Stimulated activated CD4-positive, alpha-beta T cell treated with anti-CD3 and anti-CD28 coated beads, Interleukin-15, amount 100 ng/mL, for 48 hours (primary cell): ENCODE data around the gene GMIP.
A peak's percentile ranks its signal among the peaks of the same experiment; 100 is the strongest.

Source experiments
- DNase-seq, 2 donors: peaks; one replicate each; pipeline ENCODE4 v3.0.0-alpha.2; 2020; ENCODE audit warnings: low read depth in 2 of 2

GMIP gene

GRCh38 chr19:19661141-19661674, 17.8 kb upstream of the GMIP start:
- DNase-seq = no peak

GRCh38 chr19:19659646-19660245, 16.3 kb upstream of the GMIP start:
- no peak for DNase-seq

DNA sequence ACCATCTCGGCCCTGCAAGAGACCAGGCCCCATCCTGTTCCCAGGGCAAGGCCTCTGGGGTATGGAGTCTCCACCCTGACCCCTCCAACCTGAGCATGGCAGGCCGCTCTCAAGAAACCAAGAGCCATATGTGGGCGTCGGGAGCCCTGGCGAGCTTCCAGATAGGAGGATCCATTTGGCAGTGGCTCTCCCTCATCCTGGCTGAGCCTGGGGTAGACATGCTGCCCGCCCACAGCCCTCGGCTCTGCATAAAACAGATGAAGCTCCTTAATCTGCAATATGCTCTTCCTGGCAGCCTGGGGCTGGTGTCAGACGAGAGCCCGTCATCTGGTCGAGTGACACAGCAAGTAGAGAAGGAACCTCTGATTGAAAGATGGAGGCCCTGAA, 13.9 kb upstream of the GMIP start:
- no peak for DNase-seq

DNA sequence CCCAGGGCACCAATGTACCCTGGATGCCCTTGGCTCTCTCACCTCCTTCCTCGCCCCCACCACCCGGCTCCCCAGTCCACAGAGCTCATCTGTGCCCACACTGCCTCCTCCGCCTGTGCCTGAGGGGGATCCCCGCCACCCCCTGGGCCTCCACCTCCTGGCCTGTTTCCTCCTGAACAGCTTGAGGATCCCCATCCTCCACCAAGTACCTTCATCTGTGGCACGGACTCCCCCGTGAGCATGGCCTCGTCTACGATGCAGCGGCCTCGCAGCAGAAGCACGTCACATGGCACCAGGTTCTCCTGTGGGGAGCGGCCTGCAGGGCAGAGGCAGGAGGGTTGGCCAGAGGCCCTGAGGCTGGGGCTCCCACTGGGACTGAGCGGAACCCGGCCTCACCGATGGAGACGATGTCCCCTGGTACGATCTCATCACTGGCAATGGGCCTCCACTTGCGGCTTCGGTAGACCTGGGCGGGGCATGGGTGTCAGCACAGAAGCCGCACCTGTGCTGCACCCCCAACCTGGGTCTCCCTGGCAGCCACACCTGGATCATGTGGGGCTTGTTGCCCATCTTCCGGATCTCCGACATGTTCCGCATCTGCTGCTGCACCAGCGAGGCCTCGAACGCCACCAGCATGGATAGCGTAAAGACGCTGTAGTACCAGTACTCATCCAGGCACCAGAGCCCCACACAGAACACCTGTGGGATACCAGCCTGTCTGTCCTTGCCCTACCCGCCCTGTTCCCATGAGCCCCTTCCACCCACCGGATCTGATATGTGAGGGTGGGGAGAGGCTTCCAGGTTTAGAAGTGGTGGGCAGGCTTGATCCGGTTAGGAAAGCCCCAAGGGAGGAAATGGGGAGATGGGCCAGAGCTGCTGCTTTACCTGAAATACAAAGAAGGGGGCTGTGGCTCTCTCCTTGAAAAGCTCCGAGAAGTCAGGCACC, 13.3 kb upstream of the GMIP start:
- DNase-seq = no peak

DNA sequence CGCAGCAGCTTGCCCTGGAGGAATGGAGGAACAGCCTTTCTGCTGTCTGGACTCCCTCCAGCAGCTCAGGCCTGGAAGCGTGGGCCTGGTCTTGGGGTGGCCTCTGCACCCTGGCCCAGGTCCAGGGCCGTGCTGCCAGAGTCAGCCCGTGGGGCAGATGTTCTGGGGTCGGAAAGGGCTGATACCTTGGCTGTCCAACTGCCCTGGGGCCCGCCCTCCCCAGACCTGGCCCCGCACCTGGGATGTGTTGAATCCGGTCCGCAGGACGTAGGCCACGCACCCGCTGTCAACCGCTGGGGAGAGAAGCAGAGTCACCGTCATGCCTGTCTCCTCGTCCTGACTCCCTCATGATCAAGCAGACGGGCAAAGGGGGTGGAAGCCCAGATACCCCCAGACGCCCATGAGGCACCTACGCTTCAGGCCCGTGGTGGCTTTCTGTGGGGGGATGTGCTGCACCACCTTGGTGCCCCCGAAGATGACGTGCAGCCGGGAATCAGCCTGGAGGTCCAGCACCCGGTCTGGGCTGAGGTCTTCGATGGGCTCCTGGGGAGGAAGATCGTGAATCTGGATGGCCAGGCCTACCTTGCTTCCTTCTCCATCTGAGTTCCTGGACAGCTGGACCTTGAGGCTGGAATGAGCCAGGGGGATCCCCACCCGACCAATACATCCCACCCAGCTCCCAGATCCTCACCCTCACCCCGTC, 12.3 kb upstream of the GMIP start:
- DNase-seq = no peak

GRCh38 chr19:19655051-19655594, 11.7 kb upstream of the GMIP start:
- no peak for DNase-seq

- no peak for DNase-seq
These were observed 11.0 kb upstream of the GMIP start for GRCh38 chr19:19654441-19654840.

- DNase-seq = no peak
These were observed 10.2 kb upstream of the GMIP start for GRCh38 chr19:19653597-19654147.

DNA sequence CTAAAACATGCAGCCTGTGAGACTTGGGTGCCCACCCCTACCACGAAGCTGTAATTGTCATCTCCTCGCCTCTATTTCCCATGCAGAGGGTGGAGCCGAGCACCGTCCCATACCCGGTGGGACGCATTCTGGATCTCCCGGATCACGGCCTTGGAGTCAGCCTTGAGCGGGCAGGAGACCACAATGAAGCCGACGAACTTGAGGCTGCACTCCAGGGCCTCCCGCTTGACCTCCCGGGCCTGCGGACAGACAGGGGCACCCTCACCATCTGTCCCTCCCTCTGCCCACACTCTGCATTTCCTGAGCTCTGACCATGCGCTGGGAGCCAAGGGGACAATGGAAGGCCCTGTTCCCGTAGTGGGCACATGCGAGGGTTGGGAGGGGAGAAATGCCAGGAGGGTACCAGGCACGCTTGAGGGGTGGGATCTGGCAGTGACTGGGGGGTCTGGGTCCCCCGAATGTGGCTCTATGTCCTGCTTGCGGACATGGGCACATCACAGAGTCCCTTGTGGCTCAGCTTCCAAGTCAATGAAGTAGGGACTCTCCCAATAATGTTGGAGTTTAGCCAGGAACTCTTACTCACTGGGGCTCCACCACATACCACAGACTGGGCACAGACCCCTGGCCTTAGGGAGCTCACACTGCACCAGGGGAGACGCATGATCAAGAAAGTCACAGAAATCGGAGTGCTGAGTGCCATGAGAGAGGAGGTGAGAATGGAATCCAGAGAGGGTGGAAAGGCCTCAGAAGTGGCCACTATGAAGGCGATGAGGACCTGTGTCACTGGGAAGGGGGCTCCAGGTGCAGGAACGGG, 9.2 kb upstream of the GMIP start:
- DNase-seq = no peak

GRCh38 chr19:19651076-19651475, 7.6 kb upstream of the GMIP start:
- DNase-seq = no peak

- DNase-seq = no peak
These were observed 6.9 kb upstream of the GMIP start for GRCh38 chr19:19650331-19650730.

- DNase-seq = no peak
These were observed 6.1 kb upstream of the GMIP start for GRCh38 chr19:19649580-19649995.

DNA sequence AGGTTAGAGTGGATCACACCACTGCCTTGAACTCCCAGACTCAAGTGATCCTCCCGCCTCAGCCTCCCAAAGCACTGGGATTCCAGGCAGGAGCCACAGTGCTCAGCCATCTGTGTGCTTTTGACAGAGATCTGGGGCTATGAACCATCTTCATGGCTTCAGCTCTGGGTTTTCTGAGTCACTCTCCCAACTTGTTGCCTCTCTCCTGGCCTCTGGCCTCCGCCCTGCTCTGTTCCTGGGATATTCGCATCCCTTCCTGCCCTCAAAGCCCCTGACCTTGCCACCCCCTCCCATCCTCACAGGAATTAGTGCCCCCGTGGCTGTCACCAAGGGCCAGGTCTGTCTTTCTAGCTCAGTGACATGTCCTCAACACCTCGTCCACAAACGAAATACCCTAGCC, 5.7 kb upstream of the GMIP start:
- DNase-seq = no peak

DNA sequence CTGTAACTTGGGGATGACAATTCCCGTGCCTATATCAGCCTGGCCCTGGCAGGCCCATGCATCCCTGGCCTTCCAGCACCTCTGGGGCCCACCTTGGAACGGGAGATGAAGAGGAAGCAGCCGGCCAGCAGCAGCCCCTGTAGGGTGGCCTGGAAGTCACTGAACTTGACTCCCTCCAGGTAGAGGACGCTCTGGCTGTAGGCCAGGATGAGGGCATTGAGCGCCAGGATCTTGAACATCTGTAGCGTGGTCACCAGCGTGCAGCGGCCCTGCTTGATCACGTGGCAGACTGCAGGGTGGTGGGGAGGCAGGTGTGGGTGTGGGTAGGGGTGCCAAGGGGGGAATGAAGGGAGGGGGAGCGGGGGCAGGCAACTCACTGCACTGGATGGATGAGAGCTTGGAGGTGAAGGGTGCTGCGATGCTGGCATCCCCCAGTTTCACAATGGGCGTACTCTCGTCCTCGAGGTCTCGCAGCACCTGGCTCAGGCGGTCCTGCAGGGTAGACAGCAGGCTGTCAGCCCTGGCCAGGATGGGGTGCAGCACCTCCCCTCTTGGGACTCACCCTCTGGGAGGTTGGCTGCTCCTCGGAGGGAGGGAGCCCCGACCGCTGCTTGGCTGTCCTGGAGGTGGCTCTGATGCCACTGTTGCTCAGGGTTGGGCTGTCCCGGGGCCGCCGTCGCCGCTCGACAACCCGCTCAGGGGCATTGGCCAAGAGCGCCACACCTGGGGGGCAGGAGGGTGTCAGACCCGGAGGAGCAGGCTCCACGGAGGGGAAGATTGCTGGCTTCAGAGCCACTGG, 3.8 kb upstream of the GMIP start:
- DNase-seq = no peak

DNA sequence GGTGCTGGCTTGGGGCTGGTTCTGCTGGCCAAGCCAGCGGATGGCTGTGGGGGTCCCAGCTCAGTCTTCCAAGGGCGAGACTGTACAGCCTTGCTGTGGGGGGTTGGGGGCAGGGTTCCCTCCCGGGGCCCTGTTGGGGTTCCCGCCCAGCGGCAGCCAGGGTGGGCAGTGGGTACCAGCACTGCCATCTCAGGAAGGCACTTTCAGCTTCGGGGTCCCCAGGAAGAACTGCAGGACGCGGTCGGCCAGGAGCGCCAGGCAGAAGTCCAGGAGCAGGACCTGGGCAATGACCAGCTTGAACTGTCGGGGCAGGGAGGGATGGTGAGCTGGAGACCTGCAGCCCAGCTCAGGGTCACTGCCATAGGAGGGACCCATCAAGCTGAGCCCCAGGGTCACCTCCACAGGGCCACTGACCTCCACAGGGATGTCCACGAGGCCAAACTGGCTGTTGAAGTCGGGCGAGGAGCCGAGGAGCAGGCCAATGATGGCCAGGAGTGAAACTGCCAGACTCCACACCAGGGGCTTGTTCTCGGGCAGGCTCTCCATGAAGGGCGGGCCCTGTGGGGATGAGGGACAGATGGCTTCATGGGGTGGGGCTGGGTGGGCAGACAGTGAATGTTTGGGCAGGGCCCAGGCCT, 1.9 kb upstream of the GMIP start:
- no peak for DNase-seq

- DNase-seq = no peak
These were observed 564 bp upstream of the GMIP start for GRCh38 chr19:19644054-19644388.

DNA sequence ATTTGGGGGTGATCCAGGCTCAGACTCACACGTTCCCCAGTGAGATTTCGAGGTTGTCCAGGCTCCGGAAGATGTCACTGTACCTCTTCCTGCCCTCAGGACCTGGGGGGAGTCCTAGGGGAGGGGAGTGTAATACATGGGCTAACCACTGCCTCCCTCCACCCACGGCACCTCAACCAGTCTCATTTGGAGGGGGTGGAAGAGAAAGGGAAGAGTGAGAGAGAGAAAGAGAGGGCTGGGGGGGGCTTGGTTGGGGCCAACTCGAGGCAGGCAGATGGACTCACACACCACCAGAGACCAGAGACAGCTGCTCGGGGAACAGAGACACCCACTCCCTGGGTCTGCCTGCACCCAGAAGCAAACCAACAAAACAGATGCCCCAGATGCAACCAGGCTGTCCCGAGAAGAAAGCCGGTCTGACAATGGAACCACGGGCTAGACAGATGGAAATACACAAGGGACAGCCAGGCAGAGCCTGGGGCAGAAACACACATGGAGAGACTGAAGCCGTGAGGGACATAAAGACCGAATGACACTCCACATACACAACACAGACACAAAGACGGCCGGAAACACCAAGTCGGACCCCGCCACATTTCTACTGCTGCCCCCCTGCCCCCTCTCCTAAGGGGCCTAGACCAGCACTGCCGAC, 825 bp downstream of the GMIP start:
- peak in 1 of 2 donors; percentile 27 for DNase-seq

DNA sequence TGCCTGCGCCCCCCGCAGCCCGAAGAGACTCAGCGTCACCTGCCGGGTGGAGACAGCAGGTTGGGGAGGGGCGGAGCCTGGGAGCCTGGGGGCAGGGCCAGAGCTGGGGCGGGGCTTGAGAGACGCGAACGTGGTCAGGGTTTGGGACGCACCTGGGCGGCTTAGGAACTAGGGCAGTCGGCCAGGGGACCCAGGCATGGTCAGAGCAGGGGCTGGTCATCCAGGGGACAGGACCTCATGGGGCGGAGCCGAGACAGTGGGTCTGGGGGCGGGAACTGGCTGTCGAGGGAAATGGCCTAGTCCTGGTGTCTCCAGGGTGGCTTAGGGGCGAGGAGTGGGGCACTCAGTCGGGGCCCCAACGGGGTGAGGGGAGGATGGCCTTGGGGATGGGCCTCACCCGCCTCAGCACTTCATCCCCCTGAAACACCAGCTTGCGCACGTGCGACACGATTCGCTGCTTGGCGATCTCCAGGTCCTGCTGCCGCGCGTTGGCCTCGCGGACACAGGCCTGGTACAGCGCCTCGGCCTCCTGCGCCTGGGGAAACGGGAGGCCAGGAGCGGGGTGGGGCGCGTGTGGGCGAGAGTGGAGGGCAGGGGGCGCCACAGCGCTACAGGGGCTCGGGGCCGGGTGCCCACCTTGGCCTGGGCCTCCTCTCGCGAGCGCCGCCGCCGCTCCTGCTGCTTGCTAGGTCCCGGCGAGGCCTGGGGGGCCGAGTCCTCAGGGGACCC, 5.8 kb downstream of the GMIP start:
- no peak for DNase-seq

DNA sequence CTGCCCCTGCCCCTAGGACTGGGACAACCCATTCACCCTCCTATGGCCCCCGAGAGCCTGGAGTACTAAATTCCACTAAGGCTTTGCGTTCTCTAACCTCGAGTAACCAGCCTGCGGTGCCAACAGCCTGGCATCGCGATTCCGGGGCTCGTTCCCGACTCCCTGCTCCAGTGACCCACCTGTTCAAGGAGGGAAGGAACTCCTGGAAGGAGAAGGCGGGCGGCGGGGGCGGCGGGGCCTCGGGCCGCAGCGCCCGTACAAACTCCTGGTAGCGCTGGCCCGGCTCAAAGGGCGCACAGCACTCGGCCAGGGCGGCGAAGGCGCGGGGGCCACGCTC, 6.3 kb downstream of the GMIP start:
- no peak for DNase-seq
